Measurements from ENCODE around the gene HPGD.

The HPGD gene

DNA sequence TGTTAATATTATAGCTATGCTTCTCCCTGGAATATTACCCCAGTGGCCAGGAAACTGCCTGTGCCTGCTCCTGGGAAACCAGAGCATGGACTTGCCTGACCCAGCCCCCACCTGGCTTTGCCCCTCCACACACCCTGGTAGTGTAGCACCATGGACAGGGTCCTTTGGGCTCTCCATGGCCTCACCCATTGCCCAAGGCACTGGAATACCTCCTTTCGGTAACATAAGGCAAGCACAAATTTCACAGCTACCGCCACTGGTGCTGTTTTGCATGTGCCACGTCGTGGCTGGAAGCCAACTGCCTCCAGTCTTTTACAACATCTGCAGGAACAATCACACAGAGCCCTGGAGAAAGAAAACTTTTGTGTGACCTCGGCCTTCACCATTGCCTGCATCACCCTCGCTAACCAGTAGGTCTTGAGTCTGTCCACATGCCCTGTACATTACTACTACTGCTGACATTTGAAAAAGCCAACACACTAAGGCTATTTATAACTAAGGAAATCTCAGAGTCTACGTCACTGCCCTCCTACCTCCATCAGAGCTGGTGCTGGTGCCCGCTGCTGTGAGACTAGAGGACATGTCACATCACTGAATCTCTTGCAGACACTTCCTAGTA is 47.7 kb downstream of the HPGD start:
- DNase-seq (ENCODE audit: low spot score), result no peak

DNA sequence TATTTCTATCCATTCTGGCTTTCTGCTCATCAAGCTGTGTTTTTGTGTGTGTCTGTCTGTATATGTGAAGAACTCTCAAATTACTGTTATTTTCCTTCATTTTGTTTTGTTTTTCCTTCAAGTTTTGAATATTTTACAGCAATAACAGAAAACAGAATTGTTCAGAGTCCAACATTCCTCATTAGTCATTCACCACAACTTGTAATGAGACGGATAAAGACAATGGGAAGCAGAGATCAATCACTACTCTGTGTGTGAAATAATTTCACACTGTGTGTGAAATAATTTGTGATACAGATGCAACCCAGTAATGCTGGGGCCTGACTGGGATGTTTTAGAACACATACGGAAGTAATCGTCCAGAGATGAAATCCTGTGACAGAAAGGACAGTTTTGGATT is 55.2 kb downstream of the HPGD start:
- DNase-seq (ENCODE audit: low spot score), result no peak

DNA sequence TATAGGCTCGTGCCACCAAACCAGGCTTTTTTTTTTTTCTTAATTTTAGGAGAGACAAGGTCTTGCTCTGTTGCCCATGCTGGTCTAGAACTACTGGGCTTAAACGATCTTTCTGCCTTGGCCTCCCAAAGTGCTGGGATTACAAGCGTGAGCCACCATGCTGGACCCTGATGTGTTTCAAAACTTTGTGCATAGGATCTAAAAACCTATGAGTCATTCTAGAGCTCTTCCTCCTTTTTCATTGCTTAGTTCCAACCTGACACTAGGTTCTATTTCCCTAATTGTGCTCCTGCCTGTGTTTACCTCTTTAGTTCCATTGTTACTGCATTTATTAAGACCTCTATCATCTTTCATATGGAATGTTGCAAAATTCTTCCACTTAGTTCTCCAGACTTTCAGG is 57.3 kb downstream of the HPGD start:
- no peak for DNase-seq (ENCODE audit: low spot score)

DNA sequence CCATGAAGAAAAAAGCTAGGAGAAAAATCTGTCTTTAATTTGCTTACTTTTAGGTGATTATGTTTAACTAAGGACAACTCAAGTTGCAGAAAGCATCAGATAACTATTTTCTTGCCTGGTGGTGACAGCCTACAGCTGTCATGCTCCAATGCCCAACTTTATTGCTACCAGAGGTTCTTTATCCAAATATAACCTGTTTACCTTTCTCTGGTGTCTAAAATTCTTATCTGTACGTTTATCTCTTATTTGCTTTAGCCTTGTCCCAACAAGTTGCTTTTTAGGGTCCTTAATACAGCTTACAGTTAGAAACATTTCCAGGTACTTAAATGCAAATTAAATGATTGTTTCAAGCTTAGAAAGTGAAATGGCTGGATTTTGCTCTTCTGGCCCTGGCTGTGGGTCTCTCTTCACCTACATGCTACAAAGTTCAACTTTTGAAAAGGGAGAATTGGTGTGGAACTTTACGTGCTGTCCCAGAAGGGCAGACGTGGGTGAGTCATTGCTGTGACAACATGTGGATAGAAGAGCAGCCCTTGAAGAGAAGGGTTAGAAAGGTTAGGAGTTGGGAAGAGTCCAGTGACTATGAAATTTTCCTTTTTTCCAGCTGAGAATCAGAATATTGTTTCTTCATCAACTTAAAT is 60.7 kb downstream of the HPGD start:
- no peak for DNase-seq (ENCODE audit: low spot score)

DNA sequence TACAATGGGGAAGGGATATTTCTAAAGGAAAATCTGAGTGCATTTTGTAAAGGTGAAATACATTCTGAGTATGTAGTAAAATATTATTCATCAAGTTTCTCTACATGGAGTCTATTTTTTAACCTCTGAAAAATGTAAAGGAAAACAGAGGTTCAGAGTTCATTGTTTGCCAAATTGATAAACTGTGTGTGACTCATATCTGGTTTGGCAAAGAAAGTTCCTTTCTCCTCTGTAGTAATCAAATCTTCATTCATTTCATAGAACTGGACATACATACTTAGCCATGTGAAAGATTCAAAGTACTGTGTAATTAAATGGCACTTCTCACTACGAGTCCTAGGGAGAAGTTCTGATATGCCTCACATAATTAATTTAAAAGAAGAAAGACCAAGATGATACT is 61.6 kb downstream of the HPGD start:
- DNase-seq (ENCODE audit: low spot score), result no peak

DNA sequence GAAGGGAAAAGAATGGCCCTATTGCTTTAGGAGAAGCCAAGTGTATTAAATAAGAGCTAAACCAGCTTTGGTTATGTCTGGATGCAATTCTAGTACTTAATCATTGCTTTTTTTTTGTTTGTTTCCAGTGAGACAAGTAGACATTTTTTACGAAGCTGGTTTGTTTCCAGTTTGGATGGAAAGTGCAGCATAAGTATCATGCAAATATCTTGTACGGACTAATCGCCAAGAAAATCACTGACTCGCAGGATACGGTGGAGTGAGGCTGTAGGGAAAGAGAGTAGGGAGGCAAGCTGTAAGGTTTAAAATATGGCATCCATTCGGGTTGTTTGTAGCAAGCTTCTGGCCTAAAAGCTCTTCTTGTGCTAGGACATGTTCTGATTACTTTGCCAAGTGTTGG is 64.8 kb downstream of the HPGD start:
- no peak for DNase-seq (ENCODE audit: low spot score)

DNA sequence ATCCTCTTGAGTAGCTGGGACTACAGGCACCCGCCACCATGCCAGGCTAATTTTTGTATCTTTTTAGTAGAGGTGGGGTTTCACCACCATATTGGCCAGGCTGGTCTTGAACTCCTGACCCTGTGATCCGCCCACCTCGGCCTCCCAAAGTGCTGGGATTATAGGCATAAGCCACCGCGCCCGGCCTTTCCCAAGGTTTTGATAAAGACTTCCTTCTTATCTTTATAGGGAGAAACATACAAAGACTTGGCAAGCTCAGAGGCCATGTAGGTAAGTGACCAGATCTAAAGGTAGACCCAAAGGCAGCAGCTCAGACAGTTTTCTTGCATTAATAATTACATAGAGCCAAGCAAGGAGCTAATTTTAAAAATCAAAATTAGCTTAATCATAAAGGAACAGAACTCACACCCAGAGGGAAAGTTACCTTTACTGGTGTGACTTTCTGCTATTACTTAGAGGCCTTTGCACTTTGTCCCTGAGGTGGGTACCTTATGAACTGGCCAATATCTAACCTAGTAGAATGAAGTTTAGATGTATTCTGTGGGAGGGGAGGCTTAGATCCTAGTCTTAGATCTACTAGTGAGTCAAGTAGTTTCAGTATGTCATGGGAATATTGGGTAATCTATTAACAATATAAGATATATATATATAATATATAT is 67.3 kb downstream of the HPGD start:
- DNase-seq (ENCODE audit: low spot score), result no peak

DNA sequence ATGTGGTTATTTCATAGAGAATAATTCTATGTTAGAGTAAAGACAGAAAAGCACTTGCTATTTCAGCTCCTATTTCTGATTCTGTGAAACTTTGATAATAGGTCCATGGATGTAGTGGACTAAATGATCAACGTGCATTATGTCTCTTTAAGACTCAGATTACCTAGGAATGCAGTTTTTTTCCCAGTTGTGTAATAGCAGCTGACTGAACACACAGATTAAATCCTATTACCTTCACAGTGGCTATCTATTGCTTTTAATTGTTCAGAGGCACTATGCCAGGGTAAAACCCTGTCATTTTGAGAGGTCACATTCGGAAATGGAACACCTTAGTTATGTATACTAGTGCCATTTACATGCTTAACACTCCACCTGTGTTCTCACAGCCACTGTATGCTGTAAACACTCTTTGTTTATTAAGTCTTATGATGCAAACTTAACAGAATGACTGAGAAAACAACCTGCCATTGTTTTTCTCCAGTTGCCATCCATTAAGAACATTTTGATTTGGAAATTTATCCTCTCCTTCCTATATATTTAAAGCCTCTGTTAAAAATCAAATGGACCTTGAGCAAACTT is 70.5 kb downstream of the HPGD start:
- DNase-seq (ENCODE audit: low spot score), result no peak

DNA sequence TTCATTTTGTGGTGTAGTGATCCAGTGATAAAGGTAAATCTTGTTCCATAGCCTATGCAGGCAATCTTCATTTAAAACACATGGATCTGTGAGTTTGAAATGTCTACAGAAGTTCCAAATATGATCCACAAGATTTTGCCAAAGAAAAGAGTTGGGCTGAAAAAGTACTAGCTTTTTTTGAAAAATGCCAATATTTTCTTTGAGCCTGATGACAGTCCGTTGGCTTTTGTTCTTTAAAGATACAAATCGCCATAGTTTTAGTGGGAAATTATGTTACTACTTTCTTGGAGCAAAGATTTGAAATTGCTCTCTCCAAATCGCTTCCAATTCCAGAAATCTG is 71.5 kb downstream of the HPGD start:
- no peak for DNase-seq (ENCODE audit: low spot score)

DNA sequence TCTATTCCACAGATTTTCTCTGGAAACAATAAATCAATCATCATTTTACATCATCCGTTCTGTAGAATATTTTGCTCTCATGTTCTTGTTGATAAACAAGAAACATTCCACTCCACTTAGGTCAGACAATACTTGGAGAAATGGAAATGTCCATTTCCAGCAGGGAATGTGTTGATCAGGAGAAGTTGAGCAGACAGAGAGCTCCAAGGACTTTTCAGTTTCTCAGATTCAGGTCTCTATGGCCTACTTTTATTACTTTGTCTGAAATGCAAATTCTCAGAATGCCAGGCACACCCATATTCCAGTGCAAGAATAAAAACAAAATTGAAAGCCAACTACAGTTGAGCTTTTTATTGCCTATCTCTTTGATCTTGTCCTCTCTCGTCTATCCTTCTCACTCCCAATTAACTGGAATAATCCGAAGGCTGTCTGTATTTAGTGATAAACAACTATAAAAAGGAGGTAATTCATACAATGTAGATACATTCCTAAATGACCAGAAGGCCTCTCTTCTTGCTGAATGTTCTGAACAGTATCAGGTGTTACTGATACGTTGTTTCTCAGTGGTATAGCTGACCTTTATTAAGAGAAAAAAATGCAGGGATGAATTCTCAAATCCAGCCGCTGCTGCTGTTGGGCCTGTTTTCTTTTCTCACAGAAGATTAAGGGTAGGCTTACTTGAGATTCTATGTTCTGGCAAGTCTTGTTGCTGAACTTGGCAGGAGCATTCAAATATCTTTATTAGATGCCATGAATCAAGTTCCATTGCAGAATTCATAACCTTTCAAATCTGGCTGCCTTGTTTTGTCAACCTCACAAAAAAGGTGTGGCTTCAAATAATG is 72.1 kb downstream of the HPGD start:
- no peak for DNase-seq (ENCODE audit: low spot score)

DNA sequence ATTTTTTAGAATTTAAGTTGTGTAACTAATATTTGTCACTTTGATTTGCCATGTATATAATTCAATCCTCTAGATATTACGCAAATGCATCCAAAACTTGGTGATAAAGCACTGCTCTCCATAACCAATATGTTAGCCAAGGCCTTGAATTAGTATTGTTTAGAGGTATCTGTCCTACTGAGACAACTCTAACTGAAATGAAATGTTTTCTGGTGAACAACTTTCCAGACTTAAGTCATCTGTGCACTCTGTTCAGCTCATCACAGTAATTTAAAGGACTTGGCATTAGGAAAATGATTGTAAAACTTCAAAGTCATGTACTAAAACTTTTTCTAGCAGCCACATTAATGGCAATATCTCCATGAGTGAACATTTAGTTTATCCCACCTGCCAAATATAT is 73.1 kb downstream of the HPGD start:
- no peak for DNase-seq (ENCODE audit: low spot score)

DNA sequence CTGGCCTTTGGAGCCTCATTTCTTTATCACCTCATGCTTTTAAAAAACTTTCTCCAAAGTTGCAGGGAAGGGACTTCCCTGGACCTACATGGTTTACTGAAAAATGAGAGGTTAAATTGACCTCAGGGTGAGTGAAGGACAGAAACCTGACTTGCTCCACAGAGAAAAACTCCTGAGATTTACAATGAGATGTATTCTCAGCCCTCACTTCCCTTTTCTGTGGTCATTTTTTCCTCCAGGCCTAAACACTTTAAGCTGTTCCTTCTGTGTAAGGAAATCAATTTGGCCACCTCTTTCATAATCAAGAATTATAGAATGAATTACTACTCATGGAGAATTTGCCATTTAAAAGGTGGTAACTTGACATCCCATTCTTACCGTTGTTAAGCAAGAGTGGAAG is 77.9 kb downstream of the HPGD start:
- DNase-seq (ENCODE audit: low spot score), result no peak

All from putamen (tissue), 1 donor.